DMS153 treated with DMSO at 0.1 percent for 48 hours (cell line): ENCODE measurements around the gene PSKH1.
A peak's percentile ranks its signal among the peaks of the same experiment; 100 is the strongest.
"Not testable (repeated sequence)": the region's sequence is repeated elsewhere in the genome, so short reads cannot be mapped to it uniquely, and the experiment has no call there.

ENCODE experiments used
- DNase-seq: peaks from one replicate; lab custom pipeline; 2025; ENCODE audit not compliant: unreplicated experiment; lab: John Stamatoyannopoulos, UW

PSKH1 gene

GRCh38 chr16:67892899-67893742 lies at the start of gene PSKH1:
Gene PSKH1 (plus strand): TSS chr16:67893254. CDS start chr16:67908750, 15,496 bp downstream.
- DNase-seq, result peak; percentile 86

GRCh38 chr16:67843343-67843765 lies 49.7 kb upstream of the PSKH1 start:
- DNase-seq, result no peak

GRCh38 chr16:67844497-67844896 lies 48.6 kb upstream of the PSKH1 start:
- no peak for DNase-seq

- no peak for DNase-seq
Measured at GRCh38 chr16:67845291-67846062, 47.6 kb upstream of the PSKH1 start.

- no peak for DNase-seq
Measured at GRCh38 chr16:67846063-67846319, 47.1 kb upstream of the PSKH1 start.

- DNase-seq, result peak; percentile 93
Measured at GRCh38 chr16:67846320-67847063, 46.6 kb upstream of the PSKH1 start, which contains the start of gene NUTF2. Gene NUTF2 (plus strand): TSS chr16:67846933. CDS start chr16:67865131, 18,198 bp downstream.

GRCh38 chr16:67847064-67847861 lies 45.8 kb upstream of the PSKH1 start, which contains the start of gene CENPT:
Gene CENPT (minus strand): TSS chr16:67847693. CDS start chr16:67833859, 13,834 bp downstream.
- DNase-seq, result no peak

- DNase-seq, result no peak
Measured at GRCh38 chr16:67848118-67848517, 44.9 kb upstream of the PSKH1 start.

- no peak for DNase-seq
Measured at GRCh38 chr16:67853670-67854069, 39.4 kb upstream of the PSKH1 start.

GRCh38 chr16:67855789-67856188 lies 37.3 kb upstream of the PSKH1 start:
- no peak for DNase-seq

GRCh38 chr16:67856927-67857546 lies 36.0 kb upstream of the PSKH1 start:
- DNase-seq, result no peak

GRCh38 chr16:67857547-67858233 lies 35.4 kb upstream of the PSKH1 start:
- peak; percentile 65 for DNase-seq

- no peak for DNase-seq
Measured at GRCh38 chr16:67858500-67858899, 34.6 kb upstream of the PSKH1 start.

GRCh38 chr16:67860589-67861398 lies 32.3 kb upstream of the PSKH1 start:
- DNase-seq, result no peak

GRCh38 chr16:67861877-67862276 lies 31.2 kb upstream of the PSKH1 start:
- no peak for DNase-seq

GRCh38 chr16:67862623-67863583 lies 30.2 kb upstream of the PSKH1 start:
- no peak for DNase-seq

GRCh38 chr16:67864044-67864443 lies 29.0 kb upstream of the PSKH1 start:
- DNase-seq, result not testable (repeated sequence)

- no peak for DNase-seq
Measured at GRCh38 chr16:67864594-67864993, 28.5 kb upstream of the PSKH1 start.
